HepG2 (cell line): ENCODE data around the gene IL15. TPM values are rescaled to one million over a fixed set of nuclear protein-coding genes. Genes with fewer than 3 reads are reported as not detected.

Experiments
- ATAC-seq: fragments of 200-7000 bp; cut with Tn5 transposase; 3 replicates; pipeline ENCODE4 v1.9.1; 2020; ENCODE audit warnings: mild to moderate bottlenecking, moderate library complexity
- BruUV-seq: library from RNA; stranded (reverse); fragments of 400-500 nt; replicated peaks from 2 replicates; lab custom pipeline; 2021; lab: Mats Ljungman, UMichigan
- CTCF ChIA-PET: fragments of 300-600 bp; formaldehyde crosslinking; extraction: SDS; loops from one replicate; lab custom pipeline; 2021; ENCODE audit warnings: low total read pairs, inconsistent platforms, low intra/inter-chr PET ratio; lab: Yijun Ruan, JAX
- POLR2A ChIA-PET: fragments of 350-600 bp; sonication (Branson Sonifier 250); formaldehyde crosslinking; loops from one replicate; lab custom pipeline; 2020; ENCODE audit warnings: antibody characterized with exemption, inconsistent platforms; lab: Yijun Ruan, JAX
- DNase-seq: peaks from one replicate; pipeline ENCODE4 v3.0.0-alpha.2; 2015; ENCODE audit warnings: low spot score
- FAIRE-seq: peaks from 3 replicates; lab custom pipeline; 2011; peaks lifted over from hg19 to GRCh38; lab: Jason Lieb, UNC
- H2AFZ ChIP-seq: one replicate; pipeline ENCODE4 v1.6.1; 2011; ENCODE audit warnings: low read length, inconsistent platforms
- H3K27ac ChIP-seq: fragments of 300-600 bp; 3 replicates; pipeline ENCODE4 v1.8.0; 2011; ENCODE audit warnings: mixed run types, mild to moderate bottlenecking, mixed read lengths, low read length, inconsistent platforms; ENCODE audit not compliant: insufficient read depth; ENCODE audit errors: extremely low read length
- H3K27me3 ChIP-seq, 2 experiments: fragments of 200-600 bp in 1 of 2; 2 replicates in 1 of 2; 3 replicates in 1 of 2; pipeline versions ENCODE4 v1.6.0 to v1.8.0; 2011; ENCODE audit warnings: low read length in 2 of 2, mild to moderate bottlenecking in 2 of 2, moderate library complexity in 2 of 2, inconsistent platforms in 1 of 2; ENCODE audit not compliant: insufficient read depth in 2 of 2, control insufficient read depth in 1 of 2
- H3K36me3 ChIP-seq, 2 experiments: fragments of 200-600 bp in 1 of 2; replicated peaks in 1 of 2; 2 replicates in 1 of 2; 3 replicates in 1 of 2; pipeline versions ENCODE4 v1.5.1 to v1.8.0; 2011; ENCODE audit warnings: low read length in 2 of 2, inconsistent platforms in 1 of 2; ENCODE audit not compliant: insufficient read depth in 2 of 2, control insufficient read depth in 1 of 2
- H3K4me1 ChIP-seq: 2 replicates; pipeline ENCODE4 v1.5.1; 2012; ENCODE audit warnings: low read length, inconsistent platforms; ENCODE audit not compliant: insufficient read depth
- H3K4me2 ChIP-seq: 2 replicates; pipeline ENCODE4 v1.6.0; 2011; ENCODE audit warnings: low read depth, low read length, inconsistent platforms
- H3K4me3 ChIP-seq, 3 experiments: fragments of 200-600 bp in 1 of 3; sonication (generic), shearing (Covaris generic) in 1 of 3; replicated peaks in 1 of 3; 2 replicates each; pipeline ENCODE4 v1.5.1; 2011 to 2016; ENCODE audit warnings: low read length in 3 of 3, inconsistent platforms in 2 of 3, low read depth in 2 of 3, mild to moderate bottlenecking in 2 of 3, control low read depth in 1 of 3, mixed read lengths in 1 of 3; ENCODE audit not compliant: insufficient read depth in 1 of 3
- H3K79me2 ChIP-seq: one replicate; pipeline ENCODE4 v1.6.1; 2011; ENCODE audit warnings: low read length, inconsistent platforms; ENCODE audit not compliant: insufficient read depth
- H3K9ac ChIP-seq: 2 replicates; pipeline ENCODE4 v1.6.0; 2011; ENCODE audit warnings: mild to moderate bottlenecking, low read depth, low read length, inconsistent platforms; ENCODE audit not compliant: insufficient read depth
- H3K9me3 ChIP-seq: 2 replicates; pipeline ENCODE4 v1.5.1; 2012; ENCODE audit warnings: mild to moderate bottlenecking, low read length
- H4K20me1 ChIP-seq: 2 replicates; pipeline ENCODE4 v1.6.0; 2011; ENCODE audit warnings: inconsistent platforms, mild to moderate bottlenecking, low read length, moderate library complexity; ENCODE audit not compliant: insufficient read depth
- BRF2 ChIP-seq: sonication (generic); formaldehyde crosslinking; IDR thresholded peaks from 2 replicates; pipeline ENCODE4 v1.8.1; 2022; ENCODE audit warnings: mild to moderate bottlenecking, missing genetic modification reagents
- DPF2 ChIP-seq: sonication (generic); formaldehyde crosslinking; IDR thresholded peaks from 2 replicates; pipeline ENCODE4 v1.4.0; 2020; ENCODE audit warnings: mild to moderate bottlenecking, low read depth, missing genetic modification reagents, borderline replicate concordance
- EEA1 ChIP-seq: sonication (generic); formaldehyde crosslinking; IDR thresholded peaks from 2 replicates; pipeline ENCODE4 v1.5.1; 2020; ENCODE audit warnings: mild to moderate bottlenecking, missing genetic modification reagents, borderline replicate concordance
- FOXA1 ChIP-seq, 2 experiments: fragments of 450-650 bp in 1 of 2; sonication (generic) in 1 of 2; formaldehyde crosslinking in 1 of 2; IDR thresholded peaks; 2 replicates each; pipeline versions ENCODE4 v1.4.0 to v1.6.1; 2016 to 2020; ENCODE audit warnings: missing genetic modification reagents in 1 of 2
- HMGXB4 ChIP-seq, 2 experiments: sonication (generic) in 1 of 2; formaldehyde crosslinking in 1 of 2; IDR thresholded peaks; 2 replicates each; pipeline versions ENCODE4 v1.4.0 to v1.6.1; 2018 to 2020; ENCODE audit warnings: missing genetic modification reagents in 2 of 2, borderline replicate concordance in 1 of 2, low read depth in 1 of 2, mild to moderate bottlenecking in 1 of 2, missing biosample characterization in 1 of 2
- PAWR ChIP-seq: sonication (generic); formaldehyde crosslinking; IDR thresholded peaks from 2 replicates; pipeline ENCODE4 v1.4.0; 2020; ENCODE audit warnings: missing genetic modification reagents, mild to moderate bottlenecking, borderline replicate concordance
- POLR2G ChIP-seq: fragments of 200-400 bp; formaldehyde crosslinking; IDR thresholded peaks from 2 replicates; pipeline ENCODE4 v1.6.1; 2018; ENCODE audit warnings: mild to moderate bottlenecking, low read depth, low read length, moderate library complexity
- RBFOX2 ChIP-seq: fragments of 200-400 bp; formaldehyde crosslinking; IDR thresholded peaks from 2 replicates; pipeline ENCODE4 v1.6.1; 2017; ENCODE audit warnings: low read depth, mild to moderate bottlenecking, low read length
- SCMH1 ChIP-seq: sonication (generic); formaldehyde crosslinking; IDR thresholded peaks from 2 replicates; pipeline ENCODE4 v1.9.0; 2021; ENCODE audit warnings: missing genetic modification reagents, mild to moderate bottlenecking, borderline replicate concordance
- SMAD3 ChIP-seq: sonication (generic); formaldehyde crosslinking; IDR thresholded peaks from 2 replicates; pipeline ENCODE4 v1.4.0; 2020; ENCODE audit warnings: missing genetic modification reagents
- SNRNP70 ChIP-seq: fragments of 200-400 bp; formaldehyde crosslinking; IDR thresholded peaks from 2 replicates; pipeline ENCODE4 v1.6.1; 2017; ENCODE audit warnings: mild to moderate bottlenecking, low read depth, low read length, moderate library complexity
- ZFYVE20 ChIP-seq: sonication (generic); formaldehyde crosslinking; IDR thresholded peaks from 2 replicates; pipeline ENCODE4 v1.8.0; 2023; ENCODE audit warnings: low read depth, mild to moderate bottlenecking, moderate library complexity, missing genetic modification reagents, borderline replicate concordance
- ZHX2 ChIP-seq, 2 experiments: sonication (generic) in 1 of 2; formaldehyde crosslinking in 1 of 2; IDR thresholded peaks; 2 replicates each; pipeline versions ENCODE4 v1.6.1 to v1.9.0; 2014 to 2022; ENCODE audit warnings: antibody characterized with exemption in 1 of 2, borderline replicate concordance in 1 of 2, inconsistent platforms in 1 of 2, low read depth in 1 of 2, missing genetic modification reagents in 1 of 2
- ZNF121 ChIP-seq: sonication (generic); formaldehyde crosslinking; IDR thresholded peaks from 2 replicates; pipeline ENCODE4 v1.5.0; 2020; ENCODE audit warnings: mild to moderate bottlenecking, missing genetic modification reagents
- ZNF432 ChIP-seq: sonication (generic); formaldehyde crosslinking; IDR thresholded peaks from 2 replicates; pipeline ENCODE4 v1.5.0; 2020; ENCODE audit warnings: missing genetic modification reagents, mild to moderate bottlenecking, borderline replicate concordance
- ZNF484 ChIP-seq: sonication (generic); formaldehyde crosslinking; IDR thresholded peaks from 2 replicates; pipeline ENCODE4 v1.5.1; 2020; ENCODE audit warnings: mild to moderate bottlenecking, low read depth, missing genetic modification reagents, borderline replicate concordance
- in situ Hi-C: cut with HindIII; loops from 2 replicates; pipeline ENCODE4 v1.10.0; 2017; ENCODE audit warnings: low pct_unique_long_range_greater_than_20kb; ENCODE audit not compliant: extremely low pct_ligation_motif_present
- intact Hi-C: fragments of 100-400 bp; cut with micrococcal nuclease; formaldehyde crosslinking; loops from one replicate; pipeline ENCODE4 v1.10.0; 2022; ENCODE audit not compliant: unreplicated experiment
- polyA plus RNA-seq, 8 experiments: library from polyadenylated mRNA; depleted of rRNA in 3 of 8; stranded (reverse) in 7 of 8; unstranded in 1 of 8; fragments of >200 nt; fragmentation: Illumina TruSeq in 4 of 8; extraction: Trizol in 4 of 8; gene quantifications; 2 replicates each; pipeline versions ENCODE4 v1.2.1 to v1.2.3, GENCODE V29; 2011 to 2016; ENCODE audit warnings: low read depth in 4 of 8, missing spikeins in 1 of 8, mixed read lengths in 1 of 8; ENCODE audit not compliant: insufficient read depth in 1 of 8
- total RNA-seq, 5 experiments: library from RNA; depleted of rRNA; stranded (reverse); fragments of >200 nt; fragmentation: Illumina TruSeq; extraction: Trizol; gene quantifications; 2 replicates each; pipeline ENCODE4 v1.2.3, GENCODE V29; 2016; ENCODE audit warnings: low read depth in 1 of 5

Gene IL15
- total and polyA plus RNA-seq, 2 of the 13 experiments (the other 11 are each of a cell fraction or from before 2014, with no cell fraction given): 0.12 to 0.24 TPM

GRCh38 chr4:141724646-141725045 lies 88.3 kb downstream of the IL15 start:
- POLR2A ChIA-PET: no interaction called here
- Histone ChIP-seq H3K4me3 (no peak overlapping the region), H4K20me1 (no peaks in the 10 kb centered on the region), H3K36me3 (no peaks in the 10 kb centered on the region), H3K27me3 (no peaks in the 10 kb centered on the region), H3K79me2 (no peaks in the 10 kb centered on the region), H2AFZ (no peak overlapping the region), H3K4me2 (no peak overlapping the region), H3K4me1 (no peaks in the 10 kb centered on the region), H3K9ac (no peak overlapping the region), H3K27ac (no peak overlapping the region), H3K9me3 (no peaks in the 10 kb centered on the region)
- intact Hi-C loops: no loop called here
- no peak for FAIRE-seq
- ATAC-seq: no peak
- no TSS peak for BruUV-seq
- no peak for DNase-seq
- in situ Hi-C loops: no loop called here
- CTCF ChIA-PET: no interaction called here
- no peak for TF ChIP-seq PAWR (CRISPR knock-in tag)
- no peak for TF ChIP-seq POLR2G
- TF ChIP-seq HMGXB4 (CRISPR knock-in tag; IDR thresholded peaks at IDR 0.05; ENCODE audit: borderline replicate concordance in 1 of 2, low read depth in 1 of 2): no peak
- TF ChIP-seq BRF2 (CRISPR knock-in tag): no peak
- no peak for TF ChIP-seq ZNF484 (CRISPR knock-in tag)
- TF ChIP-seq SMAD3 (CRISPR knock-in tag): no peak
- TF ChIP-seq ZNF432 (CRISPR knock-in tag): no peak
- no peak for TF ChIP-seq SNRNP70
- no peak for TF ChIP-seq ZNF121
- TF ChIP-seq RBFOX2: no peak
- TF ChIP-seq SCMH1: no peak
- TF ChIP-seq DPF2 (CRISPR knock-in tag): no peak
- TF ChIP-seq FOXA1 (IDR thresholded peaks at IDR 0.05): no peak
- no peak for TF ChIP-seq FOXA1 (CRISPR knock-in tag; IDR thresholded peaks at IDR 0.05)
- TF ChIP-seq ZHX2 (IDR thresholded peaks at IDR 0.05; ENCODE audit: low read depth): no peak
- TF ChIP-seq ZHX2 (CRISPR knock-in tag; IDR thresholded peaks at IDR 0.05; ENCODE audit: borderline replicate concordance): no peak
- no peak for TF ChIP-seq EEA1 (CRISPR knock-in tag)
- TF ChIP-seq ZFYVE20 (CRISPR knock-in tag): no peak
